MM.1S (cell line): ENCODE measurements around the gene PSMB11.

Experiments
- DNase-seq: peaks from one replicate; pipeline ENCODE4 v3.0.0-alpha.2; 2015
- H2AFZ ChIP-seq: fragments of 300-600 bp; sonication (generic); 2 replicates; pipeline ENCODE4 v1.6.0; 2016; ENCODE audit warnings: antibody characterized with exemption, low read length
- H3F3A ChIP-seq: fragments of 300-600 bp; sonication (generic); 2 replicates; pipeline ENCODE4 v1.6.1; 2016; ENCODE audit warnings: mild to moderate bottlenecking, antibody characterized with exemption, low read length, moderate library complexity, mixed read lengths; ENCODE audit not compliant: insufficient read depth
- H3K27ac ChIP-seq: fragments of 300-600 bp; sonication (generic); 2 replicates; pipeline ENCODE4 v1.5.1; 2016; ENCODE audit warnings: mild to moderate bottlenecking, low read length
- H3K27me3 ChIP-seq: fragments of 300-600 bp; sonication (generic); replicated peaks from 2 replicates; pipeline ENCODE4 v1.6.0; 2016; ENCODE audit warnings: low read length; ENCODE audit not compliant: insufficient read depth
- H3K36me3 ChIP-seq: fragments of 300-600 bp; sonication (generic); replicated peaks from 2 replicates; pipeline ENCODE4 v1.6.1; 2016; ENCODE audit warnings: mild to moderate bottlenecking, low read length, mixed read lengths; ENCODE audit not compliant: insufficient read depth
- H3K4me1 ChIP-seq: fragments of 300-600 bp; sonication (generic); 2 replicates; pipeline ENCODE4 v1.6.1; 2016; ENCODE audit warnings: low read length, mixed read lengths
- H3K4me2 ChIP-seq: fragments of 300-600 bp; sonication (generic); 2 replicates; pipeline ENCODE4 v1.6.0; 2016; ENCODE audit warnings: low read depth, low read length
- H3K4me3 ChIP-seq: fragments of 300-600 bp; sonication (generic); 2 replicates; pipeline ENCODE4 v1.5.1; 2016; ENCODE audit warnings: low read length, mixed read lengths
- H3K79me2 ChIP-seq: fragments of 300-600 bp; sonication (generic); 2 replicates; pipeline ENCODE4 v1.6.1; 2016; ENCODE audit warnings: mixed run types, low read length, mixed read lengths
- H3K9ac ChIP-seq: fragments of 300-600 bp; sonication (generic); 2 replicates; pipeline ENCODE4 v1.6.1; 2016; ENCODE audit warnings: low read length, mixed read lengths
- H3K9me2 ChIP-seq: fragments of 300-600 bp; sonication (generic); replicated peaks from 2 replicates; pipeline ENCODE4 v1.6.1; 2016; ENCODE audit warnings: mild to moderate bottlenecking, low read length, mixed read lengths; ENCODE audit not compliant: insufficient read depth
- H3K9me3 ChIP-seq: fragments of 300-600 bp; sonication (generic); replicated peaks from 2 replicates; pipeline ENCODE4 v1.6.1; 2016; ENCODE audit warnings: mild to moderate bottlenecking, low read length, mixed read lengths; ENCODE audit not compliant: insufficient read depth
- H4K20me1 ChIP-seq: fragments of 300-600 bp; sonication (generic); 2 replicates; pipeline ENCODE4 v1.6.1; 2016; ENCODE audit warnings: mild to moderate bottlenecking, low read length, moderate library complexity, mixed read lengths; ENCODE audit not compliant: insufficient read depth
- CTCF ChIP-seq: fragments of 300-600 bp; sonication (generic); IDR thresholded peaks from 2 replicates; pipeline ENCODE4 v1.5.1; 2016; ENCODE audit warnings: antibody characterized with exemption, low read length, mixed read lengths
- EZH2 ChIP-seq: fragments of 300-600 bp; sonication (generic); optimal IDR thresholded peaks from 2 replicates; pipeline ENCODE3; 2017; ENCODE audit warnings: low read depth, mild to moderate bottlenecking, antibody characterized with exemption, low read length, mixed read lengths
- EZH2phosphoT487 ChIP-seq: fragments of 300-600 bp; sonication (generic); IDR thresholded peaks from 2 replicates; pipeline ENCODE4 v1.6.1; 2018; ENCODE audit warnings: antibody characterized with exemption, low read length

The PSMB11 gene

DNA sequence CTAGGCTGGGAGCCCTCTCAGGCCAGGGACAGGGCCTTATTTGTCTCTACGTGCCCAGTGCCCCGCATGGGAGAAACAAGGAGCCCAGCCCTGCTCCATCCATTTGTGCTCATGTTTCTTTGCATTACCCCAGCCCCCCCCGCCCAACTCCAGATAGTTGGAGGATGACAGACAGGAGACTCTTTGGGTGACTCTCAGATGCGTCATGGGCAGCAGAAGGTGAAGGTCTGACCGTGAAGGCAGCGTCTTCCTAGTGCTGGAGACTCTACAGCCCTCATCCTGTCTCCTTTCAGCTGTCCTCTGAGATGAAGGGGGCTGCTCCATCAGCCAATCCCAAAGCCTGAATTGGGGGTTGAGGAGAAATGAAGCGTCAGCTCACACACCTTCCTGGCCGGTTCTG lies 283 bp upstream of the PSMB11 start:
- Histone ChIP-seq H3K9me3 (no peaks in the 10 kb centered on the region), H3K9ac (no peak overlapping the region), H3K27me3 (no peaks in the 10 kb centered on the region), H4K20me1 (no peaks in the 10 kb centered on the region), H3K4me3 (no peak overlapping the region), H3K9me2 (no peaks in the 10 kb centered on the region), H2AFZ (no peak overlapping the region), H3K27ac (no peak overlapping the region), H3K4me2 (no peak overlapping the region), H3F3A (no peaks in the 10 kb centered on the region), H3K36me3 (no peaks in the 10 kb centered on the region), H3K4me1 (no peaks in the 10 kb centered on the region), H3K79me2 (no peaks in the 10 kb centered on the region)
- TF ChIP-seq EZH2 (no peak), CTCF (no peak), EZH2phosphoT487 (no peak)
- no peak for DNase-seq

DNA sequence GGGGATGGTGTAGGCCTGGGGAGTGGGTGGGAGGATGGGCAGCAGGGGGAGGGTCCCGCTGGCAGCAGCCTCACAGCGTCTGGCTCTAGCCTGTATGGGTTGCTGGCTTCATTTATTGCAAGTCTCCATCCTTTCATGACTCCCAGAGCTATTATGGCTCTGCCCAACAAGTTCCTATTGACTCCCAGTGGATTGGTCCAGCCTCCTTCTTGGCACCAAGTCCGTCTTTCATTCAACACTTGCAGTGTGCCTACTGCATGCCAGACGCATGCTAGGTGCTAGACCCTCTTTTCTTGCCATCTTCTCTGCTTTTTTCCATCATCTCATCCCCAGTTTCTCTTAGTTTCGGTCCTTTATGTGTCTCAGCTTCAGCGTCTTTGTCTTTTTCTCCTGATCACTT lies 1.1 kb downstream of the PSMB11 start:
- H3K4me2 ChIP-seq = no peak overlapping the region
- H2AFZ ChIP-seq = no peak overlapping the region
- no peaks in the 10 kb centered on the region for H3K4me1 ChIP-seq
- no peaks in the 10 kb centered on the region for H3K36me3 ChIP-seq
- no peaks in the 10 kb centered on the region for H4K20me1 ChIP-seq
- no peaks in the 10 kb centered on the region for H3F3A ChIP-seq
- H3K27me3 ChIP-seq = no peaks in the 10 kb centered on the region
- no peak for DNase-seq
- H3K27ac ChIP-seq = no peak overlapping the region
- H3K9ac ChIP-seq = no peak overlapping the region
- no peaks in the 10 kb centered on the region for H3K79me2 ChIP-seq
- TF ChIP-seq EZH2 = no peak
- TF ChIP-seq CTCF = no peak
- no peak for TF ChIP-seq EZH2phosphoT487
- H3K9me2 ChIP-seq = no peaks in the 10 kb centered on the region
- no peaks in the 10 kb centered on the region for H3K9me3 ChIP-seq
- no peak overlapping the region for H3K4me3 ChIP-seq

- TF ChIP-seq CTCF (no peak), EZH2phosphoT487 (no peak), EZH2 (no peak)
- Histone ChIP-seq H3K9me2 (no peaks in the 10 kb centered on the region), H3K79me2 (no peaks in the 10 kb centered on the region), H3K9me3 (no peaks in the 10 kb centered on the region), H3K4me1 (no peaks in the 10 kb centered on the region), H3K27me3 (no peaks in the 10 kb centered on the region), H4K20me1 (no peaks in the 10 kb centered on the region), H3K4me3 (no peak overlapping the region), H3K36me3 (no peaks in the 10 kb centered on the region), H3F3A (no peaks in the 10 kb centered on the region), H2AFZ (no peak overlapping the region), H3K27ac (no peak overlapping the region), H3K9ac (no peak overlapping the region), H3K4me2 (no peak overlapping the region)
- DNase-seq = no peak
These were observed 1.7 kb downstream of the PSMB11 start for GRCh38 chr14:23043754-23044153.

DNA sequence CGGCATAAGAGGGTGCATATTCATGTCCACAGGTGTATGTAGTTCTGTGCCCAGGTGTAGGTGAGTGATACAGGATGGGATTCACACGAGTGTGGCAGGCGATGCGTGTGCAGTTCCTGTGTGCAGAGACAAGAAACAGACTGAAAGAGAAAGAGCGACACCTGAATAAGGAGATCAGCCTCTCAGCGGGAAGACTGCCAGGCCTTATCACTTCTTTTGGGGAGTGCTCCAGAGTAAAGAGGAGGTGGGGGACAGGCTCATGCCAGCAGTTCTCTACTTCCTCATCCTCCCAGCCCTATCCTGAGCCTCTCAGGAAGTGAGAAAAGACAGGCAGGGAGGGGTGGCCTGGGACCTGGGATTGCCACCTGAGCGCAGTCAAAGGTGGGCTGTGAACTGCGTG lies 2.8 kb downstream of the PSMB11 start:
- H3K4me3 ChIP-seq = no peak overlapping the region
- no peak overlapping the region for H2AFZ ChIP-seq

More for the DNA sequence above, 2.8 kb downstream of the PSMB11 start:
- no peaks in the 10 kb centered on the region for H3F3A ChIP-seq
- no peaks in the 10 kb centered on the region for H3K4me1 ChIP-seq
- H3K4me2 ChIP-seq = no peak overlapping the region
- H3K9ac ChIP-seq = no peak overlapping the region
- no peaks in the 10 kb centered on the region for H4K20me1 ChIP-seq
- no peaks in the 10 kb centered on the region for H3K27me3 ChIP-seq
- no peaks in the 10 kb centered on the region for H3K36me3 ChIP-seq
- H3K27ac ChIP-seq = no peak overlapping the region
- TF ChIP-seq EZH2phosphoT487 (no peak), CTCF (no peak), EZH2 (no peak)
- DNase-seq = no peak
- H3K79me2 ChIP-seq = no peaks in the 10 kb centered on the region
- no peaks in the 10 kb centered on the region for H3K9me2 ChIP-seq
- no peaks in the 10 kb centered on the region for H3K9me3 ChIP-seq
